HuH-7.5 (cell line): ENCODE data around the gene TRAPPC10.

ENCODE experiments used
- DNase-seq: peaks from one replicate; pipeline ENCODE4 v3.0.0; 2011; ENCODE audit warnings: low spot score

The TRAPPC10 gene

DNA sequence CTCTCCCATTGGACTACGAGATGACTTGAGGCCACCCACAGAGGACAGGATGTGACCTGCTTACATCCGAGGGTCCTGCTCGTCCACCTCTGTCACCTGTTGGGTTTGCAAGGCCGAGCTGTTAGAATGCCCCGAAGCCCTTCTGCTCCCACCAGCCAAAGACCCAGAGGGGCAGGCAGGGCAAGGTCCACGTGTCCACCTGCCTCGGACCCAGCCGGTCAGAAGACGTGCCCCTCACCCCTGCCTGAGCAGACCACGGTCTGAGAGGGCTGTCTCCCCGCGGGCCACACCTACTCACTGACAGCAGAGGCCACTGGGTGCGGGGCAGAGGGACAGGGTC, 30.3 kb upstream of the TRAPPC10 start:
- DNase-seq = no peak

DNA sequence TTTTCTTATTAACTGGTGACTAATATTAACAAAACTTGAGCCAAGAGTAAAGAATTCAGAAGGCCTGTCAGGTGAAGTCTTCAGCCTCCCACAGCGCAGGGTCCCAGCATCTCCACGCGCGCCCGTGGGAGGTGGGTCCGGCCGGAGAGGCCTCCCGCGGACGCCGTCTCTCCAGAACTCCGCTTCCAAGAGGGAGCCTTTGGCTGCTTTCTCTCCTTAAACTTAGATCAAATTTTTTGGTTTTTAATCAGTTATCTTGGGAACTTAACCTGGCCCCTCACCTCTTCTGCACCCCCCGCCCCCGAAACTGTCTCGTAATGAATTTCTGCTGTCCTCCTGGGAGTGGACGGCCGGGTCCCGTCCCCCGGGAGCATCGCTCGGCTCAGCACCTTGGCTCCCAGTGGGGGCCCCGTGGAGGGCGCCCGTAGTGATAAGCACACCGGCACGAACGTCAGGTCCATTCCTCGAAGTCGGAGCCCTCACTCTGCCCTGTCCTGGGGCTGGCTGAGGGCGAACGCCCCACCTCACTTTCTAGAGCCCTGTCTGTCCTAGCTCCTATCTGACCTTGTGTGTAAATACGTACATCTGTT, 29.5 kb upstream of the TRAPPC10 start:
- DNase-seq = no peak

GRCh38 chr21:43983390-43983789, 28.7 kb upstream of the TRAPPC10 start:
- no peak for DNase-seq

GRCh38 chr21:43983860-43984420, 28.2 kb upstream of the TRAPPC10 start:
- DNase-seq = no peak

DNA sequence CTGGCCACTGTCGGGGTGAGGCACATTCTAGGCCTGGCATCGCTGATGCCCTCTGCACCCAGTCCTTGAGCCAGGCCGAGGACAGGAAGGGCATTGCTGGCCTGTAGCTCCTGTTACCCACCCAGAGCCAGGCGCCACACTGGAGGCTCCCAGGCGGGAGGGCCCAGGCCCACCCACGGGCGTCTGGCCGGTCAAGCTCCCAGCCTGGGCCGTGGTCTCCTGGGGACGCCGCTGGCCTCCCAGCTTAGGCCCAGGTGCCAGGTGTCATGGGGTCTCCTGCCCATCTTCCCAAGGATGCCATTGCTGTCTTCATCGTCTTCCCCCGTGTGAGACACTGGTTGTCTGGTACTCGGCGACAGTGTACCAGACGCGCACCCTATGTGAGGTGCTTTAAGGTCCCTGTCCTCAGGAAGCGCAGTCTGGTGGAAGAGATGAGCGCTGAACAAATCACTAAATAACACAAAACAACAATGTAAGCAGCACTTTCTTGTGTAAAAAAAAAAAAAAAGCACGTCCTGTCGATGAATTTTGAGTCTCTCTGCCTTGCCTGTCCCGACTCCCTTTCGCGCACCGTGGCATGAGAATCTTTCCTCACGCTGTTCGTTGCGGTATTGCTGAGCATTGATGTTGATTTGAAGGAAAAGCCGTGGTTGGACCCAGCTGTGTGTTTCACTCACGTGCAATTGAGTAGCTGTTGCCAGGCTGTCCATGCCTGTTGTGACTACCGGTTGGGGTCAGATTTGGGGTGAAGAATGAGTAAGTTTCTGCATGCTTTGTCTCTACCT, 27.0 kb upstream of the TRAPPC10 start:
- DNase-seq = no peak

DNA sequence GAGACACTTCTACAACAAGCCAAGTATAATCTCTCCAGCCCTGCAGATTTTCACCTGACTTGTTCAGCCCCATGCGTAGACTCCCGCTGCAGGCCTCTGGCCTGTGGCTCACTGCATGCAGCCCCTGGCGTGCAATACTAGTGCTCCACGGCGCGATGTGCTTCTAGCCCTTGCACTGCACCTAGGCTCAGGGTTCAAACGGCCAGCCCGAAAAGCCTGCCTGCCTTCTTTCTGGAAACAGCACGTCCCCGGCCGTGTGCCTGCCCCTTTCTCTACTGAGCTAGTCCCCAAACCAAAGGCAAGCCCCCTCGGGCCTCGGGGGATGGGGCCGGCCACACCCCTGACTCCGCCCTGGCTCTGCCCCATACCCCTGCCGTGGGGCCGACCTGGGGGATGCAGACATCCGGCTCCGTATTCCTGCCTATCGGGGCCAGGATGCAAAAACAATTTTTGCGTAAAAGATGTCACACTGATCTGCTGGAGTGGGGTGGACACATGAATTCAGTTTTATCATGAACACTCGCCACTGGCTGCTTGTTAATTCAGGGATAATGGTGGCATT, 26.3 kb upstream of the TRAPPC10 start:
- no peak for DNase-seq

DNA sequence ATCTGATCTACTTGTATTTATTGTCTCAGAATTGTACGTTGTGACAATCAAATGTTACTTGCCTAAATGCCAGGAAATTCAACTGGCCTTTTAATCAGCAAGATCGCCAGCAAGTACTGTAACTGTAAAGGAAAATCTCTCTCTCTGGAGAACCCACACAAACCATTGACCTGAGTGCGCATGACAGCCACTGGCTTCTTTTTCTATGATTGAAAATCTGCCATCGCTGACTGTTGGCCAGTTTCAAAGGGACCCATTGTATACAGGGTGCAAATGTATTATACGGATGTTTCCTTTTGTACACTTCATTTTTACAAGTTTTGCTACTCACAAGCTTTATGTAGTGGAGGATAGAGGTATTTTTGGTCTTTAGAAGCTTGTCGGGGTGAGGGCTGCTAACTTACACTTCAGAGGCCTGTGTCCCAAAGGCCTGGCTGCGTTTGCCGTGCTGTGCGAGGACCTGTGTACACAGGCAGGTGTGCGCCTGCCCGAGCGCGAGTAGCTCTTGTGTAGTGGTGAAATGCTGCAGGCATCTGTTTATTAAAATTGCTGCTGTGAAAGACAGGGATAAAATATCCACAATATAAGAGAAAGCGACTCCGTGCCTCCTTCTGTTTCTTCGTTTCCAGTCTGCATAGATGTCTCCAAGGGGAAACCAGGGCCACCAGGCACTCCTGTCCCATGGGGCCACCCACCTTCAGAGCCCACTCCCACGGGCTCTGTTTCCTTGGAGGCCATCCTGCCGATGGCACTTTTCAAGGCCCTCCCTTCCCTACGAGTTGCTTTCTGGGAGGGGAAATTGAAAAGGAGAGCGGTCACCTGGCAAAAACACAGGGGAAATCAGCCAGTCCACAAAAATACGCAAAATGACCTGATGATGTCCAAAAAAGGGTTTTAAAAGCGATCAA, 25.3 kb upstream of the TRAPPC10 start:
- no peak for DNase-seq

DNA sequence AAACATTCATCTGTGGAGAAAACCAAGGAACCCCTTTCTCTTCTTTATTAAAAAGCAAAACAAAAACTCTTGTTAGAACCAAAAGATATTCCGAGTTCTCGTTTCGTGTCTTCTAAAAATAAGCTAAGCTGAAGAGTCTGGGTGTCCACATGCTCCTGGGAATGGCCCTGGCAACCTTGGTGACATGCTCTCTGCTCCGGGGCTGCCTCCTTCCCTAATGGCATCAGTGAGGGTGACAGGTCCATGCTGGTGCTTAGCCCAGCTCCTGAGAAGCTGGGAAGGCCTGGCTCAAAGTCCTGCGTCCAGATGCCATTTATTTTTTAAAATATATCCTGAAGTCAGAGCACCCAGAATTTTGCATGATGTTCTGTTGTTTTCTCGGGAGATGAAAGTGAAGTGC, 24.6 kb upstream of the TRAPPC10 start:
- no peak for DNase-seq

DNA sequence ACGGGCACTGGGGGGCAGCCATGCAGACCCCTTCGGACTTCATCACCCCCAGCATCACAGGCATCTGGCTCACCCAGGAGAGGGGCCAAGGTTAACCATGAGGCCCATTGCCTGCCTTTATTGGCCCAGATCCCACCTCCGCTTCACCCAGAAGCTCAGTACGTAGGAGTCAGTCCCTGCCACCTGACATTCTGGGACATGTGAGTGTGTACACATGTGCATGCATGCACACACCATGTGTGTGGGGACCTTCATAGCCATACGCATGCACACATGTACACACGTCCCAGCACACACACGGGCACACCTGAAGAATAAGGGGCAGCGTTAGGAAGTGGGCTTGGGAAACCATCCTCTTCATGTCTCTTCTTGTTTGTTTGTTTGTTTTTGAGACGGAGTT, 24.1 kb upstream of the TRAPPC10 start:
- no peak for DNase-seq

- DNase-seq = no peak
Measured at GRCh38 chr21:43988506-43989230, 23.4 kb upstream of the TRAPPC10 start.

DNA sequence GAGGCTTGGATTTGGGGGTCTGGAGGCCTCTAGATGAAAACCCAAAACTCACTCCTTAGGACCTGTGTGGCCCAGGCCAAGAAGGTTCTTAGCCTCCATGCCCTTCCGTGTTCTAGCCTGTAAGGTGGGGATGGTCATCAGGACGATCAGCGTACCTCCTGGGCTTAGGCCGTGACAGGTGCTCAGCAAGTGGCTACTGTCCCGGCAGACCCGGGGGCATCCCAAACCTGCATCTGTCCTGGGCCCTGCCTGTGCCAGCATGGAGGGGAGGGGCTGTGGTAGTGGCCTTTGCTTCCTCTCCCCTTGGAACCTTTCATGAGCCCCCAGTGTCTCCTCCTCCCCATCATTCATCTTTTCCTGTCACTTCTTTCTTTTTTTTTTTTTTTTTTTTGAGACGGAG, 22.7 kb upstream of the TRAPPC10 start:
- no peak for DNase-seq

DNA sequence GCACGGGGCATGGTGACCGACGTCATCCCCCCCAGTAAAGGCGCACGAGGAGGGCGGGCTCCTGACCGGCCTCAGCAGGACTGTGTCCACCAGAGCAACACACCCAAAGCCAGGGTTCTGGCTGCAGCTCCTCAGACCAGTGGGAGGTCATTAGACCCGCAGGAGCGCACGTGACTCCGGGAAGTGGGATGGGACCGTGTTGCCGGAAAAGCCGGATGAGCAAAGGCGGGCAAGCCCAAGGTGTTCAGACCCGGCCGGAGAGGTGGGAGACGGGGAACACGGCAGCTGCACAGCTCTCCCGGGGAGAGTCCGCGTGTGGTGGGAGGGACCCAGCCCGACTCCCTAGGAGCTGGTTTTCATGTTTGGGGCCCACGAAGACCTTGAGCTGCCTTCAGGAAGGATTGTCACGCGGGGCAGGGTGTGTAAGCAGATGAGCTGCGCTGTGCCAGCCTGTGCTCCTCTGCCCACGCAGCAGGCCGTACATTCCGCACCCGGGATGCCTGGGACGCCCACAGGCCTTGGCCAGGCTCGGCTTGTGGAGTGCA, 20.6 kb upstream of the TRAPPC10 start:
- no peak for DNase-seq

- DNase-seq = no peak
Measured at GRCh38 chr21:43992121-43992520, 20.0 kb upstream of the TRAPPC10 start.

GRCh38 chr21:43993420-43993934, 18.6 kb upstream of the TRAPPC10 start:
- DNase-seq = no peak

- no peak for DNase-seq
Measured at GRCh38 chr21:43994085-43994484, 18.0 kb upstream of the TRAPPC10 start.

DNA sequence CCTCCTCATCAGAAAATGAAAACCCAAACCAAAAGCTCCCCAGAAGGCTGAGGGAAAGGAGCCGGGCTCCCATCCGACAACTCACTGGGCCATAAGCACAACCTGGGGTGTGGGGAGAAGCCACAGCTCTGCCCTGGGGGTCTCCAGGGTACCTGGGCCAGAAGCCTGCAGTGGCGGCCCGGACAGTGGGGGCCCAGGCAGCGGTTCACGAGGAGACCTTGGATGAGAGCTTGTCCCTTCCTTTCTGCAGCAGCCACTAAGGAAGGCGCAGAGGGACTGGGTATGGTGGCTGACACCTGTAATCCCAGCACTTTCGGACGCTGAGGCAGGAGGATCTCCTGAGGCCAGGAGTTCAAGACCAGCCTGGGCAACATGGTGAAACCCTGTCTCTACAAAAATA, 17.5 kb upstream of the TRAPPC10 start:
- no peak for DNase-seq

- DNase-seq = no peak
Measured at GRCh38 chr21:43995521-43996105, 16.5 kb upstream of the TRAPPC10 start.

DNA sequence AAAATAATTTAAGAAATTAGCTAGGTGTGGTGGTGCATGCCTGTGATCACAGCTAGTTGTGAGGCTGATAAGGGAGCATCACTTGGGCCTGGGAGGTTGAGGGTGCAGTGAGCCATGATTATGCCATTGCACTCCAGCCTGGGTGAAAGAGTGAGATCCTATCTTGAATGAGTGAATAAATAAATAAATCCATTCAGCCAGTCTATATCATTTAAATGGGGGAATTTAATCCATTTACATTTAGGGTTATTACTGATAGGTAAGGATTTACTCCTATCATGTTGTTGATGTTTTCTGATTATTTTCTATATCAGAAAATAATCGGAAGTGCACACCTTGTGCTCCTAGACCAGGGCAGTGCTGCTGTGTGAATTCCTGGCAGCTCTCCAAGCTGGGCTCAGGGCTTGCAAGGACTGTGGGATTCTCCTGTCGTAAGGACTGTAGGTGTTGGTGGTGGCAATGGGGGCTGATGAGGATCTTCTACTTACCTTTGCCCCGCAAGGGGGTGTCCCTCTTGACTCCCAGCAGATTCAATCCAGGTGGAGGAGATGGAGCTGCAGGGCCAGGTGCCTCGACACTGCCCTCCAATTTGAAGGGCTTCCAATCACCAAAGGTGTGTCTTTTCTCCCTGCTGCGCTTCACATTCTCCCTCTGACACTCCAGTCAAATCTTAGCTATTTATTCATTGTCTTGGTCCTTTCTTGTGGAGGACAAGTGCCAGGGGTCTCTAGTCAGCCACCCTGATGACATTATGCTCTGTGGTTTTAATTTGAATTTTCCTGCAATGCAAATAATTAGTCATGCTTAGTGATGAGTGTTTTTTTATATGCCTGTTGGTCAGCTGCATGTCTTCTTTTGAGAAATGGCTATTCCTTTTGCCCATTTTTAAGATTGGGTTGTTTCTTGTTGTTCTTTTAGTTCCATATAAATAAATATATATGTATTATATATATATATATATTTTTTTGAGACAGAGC, 14.1 kb upstream of the TRAPPC10 start:
- DNase-seq = no peak

GRCh38 chr21:44000360-44000759, 11.7 kb upstream of the TRAPPC10 start:
- no peak for DNase-seq

GRCh38 chr21:44002511-44002910, 9.6 kb upstream of the TRAPPC10 start:
- DNase-seq = no peak
